HCT116 (cell line): ENCODE results near the gene TTC1. TPM values are rescaled to one million over a fixed set of nuclear protein-coding genes. Genes with fewer than 3 reads are reported as not detected.

Experiments
- ATAC-seq: fragments of 200-7000 bp; cut with Tn5 transposase; 2 replicates; pipeline ENCODE4 v1.9.1; 2020; ENCODE audit warnings: mild to moderate bottlenecking, moderate library complexity
- BruUV-seq: library from RNA; stranded (reverse); fragments of 400-500 nt; replicated peaks from 2 replicates; lab custom pipeline; 2021; lab: Mats Ljungman, UMichigan
- CTCF ChIA-PET: fragments of 300-600 bp; sonication (Branson Sonifier 250); formaldehyde crosslinking; loops from one replicate; lab custom pipeline; 2021; ENCODE audit warnings: antibody characterized with exemption; lab: Charles Lee
- POLR2A ChIA-PET: fragments of 300-600, 350-600 bp; sonication (Branson Sonifier 250); formaldehyde crosslinking; loops from one replicate; lab custom pipeline; 2021; ENCODE audit warnings: antibody characterized with exemption; lab: Charles Lee
- RAD21 ChIA-PET, 2 experiments: fragments of 300-600 bp; sonication (Branson Sonifier 250); formaldehyde crosslinking; loops; one replicate each; lab custom pipeline; 2023; ENCODE audit warnings: low total read pairs in 2 of 2; ENCODE audit not compliant: uncharacterized antibody in 2 of 2, unreplicated experiment in 2 of 2, low non-redundant PET in 1 of 2; lab: Charles Lee
- DNase-seq: peaks from one replicate; pipeline ENCODE4 v3.0.0-alpha.2; 2010; ENCODE audit warnings: low read depth, low spot score
- H2AFZ ChIP-seq: fragments of 200-600 bp; shearing (Covaris generic), sonication (generic); 2 replicates; pipeline ENCODE4 v1.6.1; 2017; ENCODE audit warnings: low read depth, mixed run types, mixed read lengths, antibody characterized with exemption, low read length; ENCODE audit not compliant: poor library complexity, severe bottlenecking
- H3K27ac ChIP-seq: 2 replicates; pipeline ENCODE4 v1.5.1; 2012; ENCODE audit warnings: low read depth, low read length
- H3K27me3 ChIP-seq: fragments of 200-600 bp; sonication (generic); 2 replicates; pipeline ENCODE4 v1.6.1; 2016; ENCODE audit warnings: mixed run types, low read length, mixed read lengths; ENCODE audit not compliant: insufficient read depth
- H3K36me3 ChIP-seq, 2 experiments: fragments of 200-500 bp in 1 of 2; fragments of 200-600 bp in 1 of 2; sonication (Bioruptor generic) in 1 of 2; sonication (generic) in 1 of 2; 2 replicates each; pipeline versions ENCODE4 v1.5.1 to v1.6.1; 2014 to 2016; ENCODE audit warnings: low read length in 2 of 2, inconsistent platforms in 1 of 2, mixed read lengths in 1 of 2, mixed run types in 1 of 2; ENCODE audit not compliant: insufficient read depth in 2 of 2, control insufficient read depth in 1 of 2
- H3K4me1 ChIP-seq, 2 experiments: fragments of 200-600 bp in 1 of 2; sonication (generic) in 1 of 2; 2 replicates each; pipeline versions ENCODE4 v1.5.1 to v1.6.1; 2012 to 2017; ENCODE audit warnings: low read length in 2 of 2, inconsistent platforms in 1 of 2, mild to moderate bottlenecking in 1 of 2, mixed read lengths in 1 of 2, mixed run types in 1 of 2, moderate library complexity in 1 of 2; ENCODE audit not compliant: insufficient read depth in 2 of 2, control insufficient read depth in 1 of 2
- H3K4me2 ChIP-seq: fragments of 200-600 bp; sonication (generic); 2 replicates; pipeline ENCODE4 v1.6.1; 2017; ENCODE audit warnings: mixed run types, low read length, mixed read lengths
- H3K4me3 ChIP-seq, 2 experiments: fragments of 200-600 bp in 1 of 2; sonication (generic) in 1 of 2; replicated peaks in 1 of 2; 2 replicates each; pipeline ENCODE4 v1.5.1; 2011 to 2016; ENCODE audit warnings: low read length in 2 of 2, control low read depth in 1 of 2, low read depth in 1 of 2, mild to moderate bottlenecking in 1 of 2, mixed read lengths in 1 of 2, mixed run types in 1 of 2
- H3K79me2 ChIP-seq: fragments of 200-600 bp; sonication (generic); 2 replicates; pipeline ENCODE4 v1.6.1; 2017; ENCODE audit warnings: mild to moderate bottlenecking, mixed run types, low read length, moderate library complexity, mixed read lengths; ENCODE audit not compliant: insufficient read depth
- H3K9ac ChIP-seq: fragments of 200-600 bp; sonication (generic); 2 replicates; pipeline ENCODE4 v1.6.1; 2016; ENCODE audit warnings: low read length, mixed read lengths
- H3K9me2 ChIP-seq: fragments of 200-600 bp; sonication (generic), shearing (Covaris generic); 2 replicates; pipeline ENCODE4 v1.6.1; 2017; ENCODE audit warnings: mixed run types, mild to moderate bottlenecking, moderate library complexity; ENCODE audit not compliant: insufficient read depth
- H3K9me3 ChIP-seq, 2 experiments: fragments of 200-500 bp in 1 of 2; fragments of 200-600 bp in 1 of 2; sonication (Bioruptor generic) in 1 of 2; sonication (generic) in 1 of 2; 2 replicates each; pipeline ENCODE4 v1.6.1; 2014 to 2017; ENCODE audit warnings: low read length in 2 of 2, mixed read lengths in 2 of 2, inconsistent platforms in 1 of 2, low read depth in 1 of 2, mild to moderate bottlenecking in 1 of 2, mixed run types in 1 of 2, moderate library complexity in 1 of 2; ENCODE audit not compliant: control insufficient read depth in 1 of 2, insufficient read depth in 1 of 2
- H4K20me1 ChIP-seq: fragments of 200-600 bp; sonication (generic), shearing (Covaris generic); 2 replicates; pipeline ENCODE4 v1.6.1; 2017; ENCODE audit warnings: mixed run types, mild to moderate bottlenecking, moderate library complexity; ENCODE audit not compliant: insufficient read depth
- CEBPB ChIP-seq: IDR thresholded peaks from 2 replicates; pipeline ENCODE4 v1.6.1; 2012; ENCODE audit warnings: low read depth
- CTCF ChIP-seq, 3 experiments: fragments of 200-600 bp in 1 of 3; sonication (generic) in 1 of 3; IDR thresholded peaks in 2 of 3; conservative IDR thresholded peaks in 1 of 3; 2 replicates each; pipeline ENCODE4 v1.5.1; 2012 to 2017; ENCODE audit warnings: low read depth in 2 of 3, low read length in 2 of 3, antibody characterized with exemption in 1 of 3, borderline replicate concordance in 1 of 3, control low read depth in 1 of 3, mild to moderate bottlenecking in 1 of 3, mixed read lengths in 1 of 3, mixed run types in 1 of 3, moderate library complexity in 1 of 3; ENCODE audit not compliant: insufficient read depth in 1 of 3
- ELF1 ChIP-seq: IDR thresholded peaks from 2 replicates; pipeline ENCODE4 v1.6.1; 2012; ENCODE audit warnings: low read depth, borderline replicate concordance
- EZH2 ChIP-seq: fragments of 200-600 bp; sonication (generic); IDR thresholded peaks from 2 replicates; pipeline ENCODE4 v1.6.1; 2017; ENCODE audit warnings: antibody characterized with exemption, mixed run types
- EZH2phosphoT487 ChIP-seq: fragments of 200-600 bp; IDR thresholded peaks from 2 replicates; pipeline ENCODE4 v1.6.1; 2018; ENCODE audit warnings: antibody characterized with exemption, borderline replicate concordance
- MAX ChIP-seq: IDR thresholded peaks from 2 replicates; pipeline ENCODE4 v1.6.1; 2012
- POLR2A ChIP-seq: IDR thresholded peaks from 2 replicates; pipeline ENCODE4 v1.7.0; 2011; ENCODE audit warnings: borderline replicate concordance; ENCODE audit not compliant: insufficient read depth, insufficient read length; ENCODE audit errors: extremely low read depth
- RAD21 ChIP-seq: IDR thresholded peaks from 2 replicates; pipeline ENCODE4 v1.6.1; 2012; ENCODE audit warnings: low read depth, mild to moderate bottlenecking
- REST ChIP-seq: IDR thresholded peaks from 2 replicates; pipeline ENCODE4 v1.6.1; 2012; ENCODE audit warnings: low read depth
- SIN3A ChIP-seq: IDR thresholded peaks from 2 replicates; pipeline ENCODE4 v1.6.1; 2012; ENCODE audit warnings: low read depth
- SP1 ChIP-seq: IDR thresholded peaks from 2 replicates; pipeline ENCODE4 v1.6.1; 2012; ENCODE audit warnings: low read depth
- SRF ChIP-seq: IDR thresholded peaks from 2 replicates; pipeline ENCODE4 v1.6.1; 2012; ENCODE audit warnings: low read depth
- ZNF274 ChIP-seq: fragments of 200-500 bp; sonication (Bioruptor generic); IDR thresholded peaks from 2 replicates; pipeline ENCODE4 v1.6.1; 2014; ENCODE audit warnings: mild to moderate bottlenecking, low read depth, low read length, inconsistent platforms
- intact Hi-C: fragments of 100-400 bp; cut with micrococcal nuclease; formaldehyde crosslinking; loops from 2 replicates; pipeline ENCODE4 v1.10.0; 2022
- total RNA-seq: library from RNA; stranded (reverse); gene quantifications from one replicate; pipeline ENCODE4 v1.2.1, GENCODE V29; 2021; ENCODE audit not compliant: unreplicated experiment
- TF ChIP-seq, protein P1 (sequence below): IDR thresholded peaks from 2 replicates; pipeline ENCODE4 v1.6.1; 2012

TTC1 gene
- total RNA-seq, 1 experiment from 2014 or later = 48.1 TPM

- TF ChIP-seq SRF = no peak
- TF ChIP-seq SP1 = no peak
- TF ChIP-seq CTCF (IDR thresholded peaks at IDR 0.05 in 2 of 3, conservative IDR thresholded peaks at IDR 0.05 in 1 of 3; ENCODE audit: borderline replicate concordance in 1 of 3, insufficient read depth in 1 of 3, low read depth in 2 of 3, low read length in 2 of 3) = no peak
- TF ChIP-seq ELF1 = no peak
- TF ChIP-seq EZH2phosphoT487 = no peak
- TF ChIP-seq POLR2A = no peak
- no peak for TF ChIP-seq ZNF274
- TF ChIP-seq, protein P1, sequence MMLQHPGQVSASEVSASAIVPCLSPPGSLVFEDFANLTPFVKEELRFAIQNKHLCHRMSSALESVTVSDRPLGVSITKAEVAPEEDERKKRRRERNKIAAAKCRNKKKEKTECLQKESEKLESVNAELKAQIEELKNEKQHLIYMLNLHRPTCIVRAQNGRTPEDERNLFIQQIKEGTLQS = no peak
- Histone ChIP-seq H3K9ac (no peak overlapping the region), H3K4me1 (no peaks in the 10 kb centered on the region), H3K79me2 (no peaks in the 10 kb centered on the region), H3K27ac (no peak overlapping the region), H3K27me3 (no peaks in the 10 kb centered on the region), H2AFZ (no peak overlapping the region), H3K36me3 (peaks cover 26 to 29% of the 10 kb centered on the region in 2 experiments; a peak in 2 of 4 replicates), H3K9me3 (no peaks in the 10 kb centered on the region), H3K9me2 (no peaks in the 10 kb centered on the region), H3K4me2 (no peak overlapping the region), H4K20me1 (no peaks in the 10 kb centered on the region), H3K4me3 (no peak overlapping the region)
- ATAC-seq = no peak
- intact Hi-C loops = no loop called here
- no TSS peak for BruUV-seq
- DNase-seq = no peak
- CTCF ChIA-PET = no interaction called here
- RAD21 ChIA-PET = no interaction called here
- POLR2A ChIA-PET = no interaction called here
Observed at GRCh38 chr5:160048131-160048530, 39.2 kb downstream of the TTC1 start.

DNA sequence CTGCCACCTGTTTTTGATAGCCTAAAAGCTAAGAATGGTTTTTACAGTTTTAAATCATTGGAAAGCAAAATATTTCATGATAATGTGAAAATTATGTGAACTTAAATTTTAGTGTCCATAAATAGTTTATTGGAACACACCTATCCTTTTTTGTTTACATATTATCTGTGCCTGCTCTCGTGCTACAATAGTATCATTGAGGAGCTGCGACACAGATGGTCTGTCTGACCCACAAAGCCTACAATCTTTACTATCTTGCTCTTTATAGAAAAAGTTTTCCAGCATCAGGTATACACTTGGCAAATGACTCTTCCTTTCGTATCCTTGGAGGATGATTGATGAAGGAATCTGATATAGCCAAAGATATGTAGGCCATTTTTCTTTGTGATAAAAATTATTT lies 40.2 kb downstream of the TTC1 start:
- no peaks in the 10 kb centered on the region for H3K9me2 ChIP-seq
- peaks cover 0 to 3% of the 10 kb centered on the region in 2 experiments; a peak in 1 of 4 replicates for H3K4me1 ChIP-seq
- H3K4me2 ChIP-seq = no peak overlapping the region
- RAD21 ChIA-PET = no interaction called here
- POLR2A ChIA-PET = no interaction called here
- H2AFZ ChIP-seq = no peak overlapping the region
- no peak for DNase-seq
- H3K79me2 ChIP-seq = no peaks in the 10 kb centered on the region
- no peak overlapping the region for H3K4me3 ChIP-seq
- no peaks in the 10 kb centered on the region for H3K9me3 ChIP-seq
- no peaks in the 10 kb centered on the region for H3K27me3 ChIP-seq
- H3K9ac ChIP-seq = no peak overlapping the region
- no peak for ATAC-seq
- BruUV-seq = no TSS peak
- no peaks in the 10 kb centered on the region for H4K20me1 ChIP-seq
- intact Hi-C loops = no loop called here
- TF ChIP-seq RAD21 = no peak
- TF ChIP-seq MAX = no peak
- TF ChIP-seq CEBPB = no peak
- TF ChIP-seq REST = no peak
- TF ChIP-seq EZH2 = no peak
- TF ChIP-seq, protein P1 = no peak
- TF ChIP-seq ZNF274 = no peak
- no peak for TF ChIP-seq SIN3A
- H3K36me3 ChIP-seq = peaks cover 27 to 29% of the 10 kb centered on the region in 2 experiments; a peak in 3 of 4 replicates
- H3K27ac ChIP-seq = no peak overlapping the region
- CTCF ChIA-PET = interaction anchor here (0.7 kb wide), 1 partner anchor 31 kb away, joined by 3 read pairs; no protein-coding TSS in a partner anchor
